Sigmoid colon (tissue), 4 donors: ENCODE measurements around the gene CYP24A1.

Experiments used
- CTCF ChIP-seq, 4 experiments: fragments of 450-650 bp in 3 of 4; fragments of 200-600 bp in 1 of 4; IDR thresholded peaks; one replicate each; pipeline ENCODE4 v1.5.1; 2016 to 2019; ENCODE audit warnings: antibody characterized with exemption in 4 of 4, mild to moderate bottlenecking in 3 of 4, moderate library complexity in 2 of 4
- EP300 ChIP-seq, 4 donors: sonication (generic); formaldehyde crosslinking; IDR thresholded peaks; one replicate each; pipeline ENCODE4 v1.6.1; 2017; ENCODE audit warnings: antibody characterized with exemption in 4 of 4
- POLR2A ChIP-seq, 2 donors: fragments of 450-650 bp; IDR thresholded peaks; one replicate each; pipeline ENCODE4 v1.6.1; 2016; ENCODE audit warnings: antibody characterized with exemption in 2 of 2, mild to moderate bottlenecking in 2 of 2, moderate library complexity in 2 of 2
- POLR2AphosphoS5 ChIP-seq, 4 donors: sonication (generic); formaldehyde crosslinking; IDR thresholded peaks; one replicate each; pipeline ENCODE4 v1.6.1; 2017; ENCODE audit warnings: antibody characterized with exemption in 4 of 4

- TF ChIP-seq POLR2A (IDR thresholded peaks at IDR 0.05), result no peak
- no peak for TF ChIP-seq CTCF (IDR thresholded peaks at IDR 0.05)
- TF ChIP-seq EP300 (IDR thresholded peaks at IDR 0.05), result no peak
- TF ChIP-seq POLR2AphosphoS5 (IDR thresholded peaks at IDR 0.05), result no peak
These were observed 24.0 kb downstream of the CYP24A1 start for GRCh38 chr20:54149765-54150264.
